KOPT-K1 (cell line): ENCODE results near the gene MYOM3.

Source experiments
- H3K27ac ChIP-seq: fragments of 200-600 bp; sonication (generic); 2 replicates; pipeline ENCODE4 v1.5.1; 2016; ENCODE audit warnings: antibody characterized with exemption, mild to moderate bottlenecking, low read depth, low read length; ENCODE audit not compliant: poor library complexity, severe bottlenecking
- H3K36me3 ChIP-seq: fragments of 200-600 bp; sonication (generic); 2 replicates; pipeline ENCODE4 v1.5.1; 2017; ENCODE audit warnings: antibody characterized with exemption, mild to moderate bottlenecking, low read length, moderate library complexity; ENCODE audit not compliant: insufficient read depth
- H3K9me3 ChIP-seq: fragments of 200-600 bp; sonication (generic); 2 replicates; pipeline ENCODE4 v1.5.1; 2017; ENCODE audit warnings: antibody characterized with exemption, low read length, mild to moderate bottlenecking; ENCODE audit not compliant: insufficient read depth, poor library complexity, severe bottlenecking

Gene MYOM3

GRCh38 chr1:24126018-24126671 lies 14.2 kb upstream of the MYOM3 start:
- no peak overlapping the region for H3K27ac ChIP-seq
- H3K36me3 ChIP-seq, result no peaks in the 10 kb centered on the region
- peaks cover 13% of the 10 kb centered on the region for H3K9me3 ChIP-seq

GRCh38 chr1:24125456-24125855 lies 13.5 kb upstream of the MYOM3 start:
- Histone ChIP-seq H3K36me3 (no peaks in the 10 kb centered on the region), H3K9me3 (peaks cover 9% of the 10 kb centered on the region), H3K27ac (no peak overlapping the region)

- peaks cover 4% of the 10 kb centered on the region for H3K9me3 ChIP-seq
Observed at GRCh38 chr1:24124980-24125379, 13.0 kb upstream of the MYOM3 start.

GRCh38 chr1:24123611-24124010 lies 11.7 kb upstream of the MYOM3 start:
- no peaks in the 10 kb centered on the region for H3K9me3 ChIP-seq
- H3K27ac ChIP-seq, result no peak overlapping the region
- no peaks in the 10 kb centered on the region for H3K36me3 ChIP-seq

More at GRCh38 chr1:24124980-24125379, 13.0 kb upstream of the MYOM3 start:
- Histone ChIP-seq H3K36me3 (no peaks in the 10 kb centered on the region), H3K27ac (no peak overlapping the region)

DNA sequence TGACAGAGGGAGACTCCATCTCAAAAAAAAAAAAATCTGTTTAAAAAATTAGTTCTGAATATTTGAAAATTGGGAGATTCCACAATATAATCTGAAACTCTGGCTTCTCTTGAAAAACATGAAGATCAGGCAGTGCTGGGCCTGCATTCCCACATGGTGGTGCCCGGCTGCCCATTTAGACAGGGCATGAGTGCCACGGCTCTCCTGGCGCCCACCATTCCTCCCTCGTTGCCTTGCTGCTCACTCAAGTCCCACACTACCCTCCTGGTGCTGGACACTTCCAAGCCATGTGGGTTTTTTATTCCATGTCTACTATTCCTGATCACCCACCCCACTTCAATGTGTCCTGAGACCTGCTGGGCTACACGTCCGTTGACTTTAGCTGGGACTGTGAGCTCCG lies 10.8 kb upstream of the MYOM3 start:
- no peaks in the 10 kb centered on the region for H3K9me3 ChIP-seq
- no peaks in the 10 kb centered on the region for H3K36me3 ChIP-seq
- H3K27ac ChIP-seq, result no peak overlapping the region

- no peak overlapping the region for H3K27ac ChIP-seq
- H3K9me3 ChIP-seq, result no peaks in the 10 kb centered on the region
- H3K36me3 ChIP-seq, result no peaks in the 10 kb centered on the region
Observed at GRCh38 chr1:24121406-24121805, 9.5 kb upstream of the MYOM3 start.

GRCh38 chr1:24120965-24121364 lies 9.0 kb upstream of the MYOM3 start:
- Histone ChIP-seq H3K27ac (no peak overlapping the region), H3K36me3 (no peaks in the 10 kb centered on the region), H3K9me3 (no peaks in the 10 kb centered on the region)

DNA sequence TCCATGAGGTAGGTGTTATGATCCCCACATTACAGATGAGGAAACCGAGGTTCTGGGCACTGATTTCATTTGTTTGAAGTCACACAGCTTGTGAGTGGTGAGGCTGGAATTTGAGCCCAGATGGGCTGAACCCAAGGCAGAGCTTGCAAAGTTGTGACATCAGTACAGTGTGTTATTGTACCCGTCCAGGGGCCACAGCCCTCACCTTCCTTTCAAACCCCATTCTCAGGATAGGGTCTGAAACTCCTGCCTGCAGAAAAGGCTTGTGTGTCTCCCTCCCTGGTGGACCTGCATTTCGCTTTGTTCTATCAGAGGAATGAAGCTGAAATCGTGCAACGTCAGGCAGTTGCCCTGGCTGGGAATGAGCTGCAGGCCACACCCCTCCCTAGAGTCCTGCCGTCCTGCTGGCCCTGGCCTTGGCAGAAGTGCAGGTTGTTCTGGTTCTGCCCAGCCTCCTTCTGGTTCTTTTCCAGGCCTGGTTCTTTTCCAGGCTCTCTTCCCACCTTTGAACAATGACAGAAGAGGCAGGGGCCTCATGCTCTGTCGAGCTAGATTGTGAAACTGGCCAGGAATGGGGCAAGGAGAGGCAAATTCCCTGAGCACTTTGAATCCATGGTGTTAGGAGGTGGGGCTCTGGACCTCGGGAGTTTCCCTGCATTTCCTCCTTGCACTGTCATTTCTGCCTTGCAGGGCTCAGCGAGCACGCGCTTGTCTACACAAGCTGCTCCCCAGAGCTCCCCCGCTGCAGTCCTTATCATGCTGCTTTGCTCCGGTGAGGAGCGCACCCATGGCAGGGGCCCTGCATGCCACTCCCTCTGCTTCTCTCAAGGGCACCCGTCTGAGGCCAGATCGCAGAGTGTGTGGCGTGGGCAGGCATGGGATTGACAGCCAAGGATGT lies 8.2 kb upstream of the MYOM3 start:
- Histone ChIP-seq H3K27ac (no peak overlapping the region), H3K36me3 (no peaks in the 10 kb centered on the region), H3K9me3 (no peaks in the 10 kb centered on the region)

DNA sequence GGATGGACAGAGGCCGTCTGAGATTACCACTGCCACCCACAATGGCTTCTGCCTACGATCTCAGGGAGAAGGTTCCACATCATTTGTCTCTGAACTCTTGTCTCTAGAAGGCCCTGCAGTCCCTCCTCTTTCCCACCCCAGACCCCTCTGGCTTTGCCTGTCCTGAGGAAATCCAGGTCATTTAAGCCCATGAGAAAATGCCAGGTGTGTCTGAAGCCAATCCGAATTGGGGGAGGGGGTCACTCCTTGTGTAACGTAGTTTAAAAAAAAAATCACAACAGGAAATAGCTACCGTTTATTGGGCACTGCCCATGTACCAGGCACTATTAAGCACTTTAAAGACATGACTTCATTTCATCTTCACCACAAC lies 7.5 kb upstream of the MYOM3 start:
- Histone ChIP-seq H3K9me3 (no peaks in the 10 kb centered on the region), H3K27ac (no peak overlapping the region), H3K36me3 (no peaks in the 10 kb centered on the region)

DNA sequence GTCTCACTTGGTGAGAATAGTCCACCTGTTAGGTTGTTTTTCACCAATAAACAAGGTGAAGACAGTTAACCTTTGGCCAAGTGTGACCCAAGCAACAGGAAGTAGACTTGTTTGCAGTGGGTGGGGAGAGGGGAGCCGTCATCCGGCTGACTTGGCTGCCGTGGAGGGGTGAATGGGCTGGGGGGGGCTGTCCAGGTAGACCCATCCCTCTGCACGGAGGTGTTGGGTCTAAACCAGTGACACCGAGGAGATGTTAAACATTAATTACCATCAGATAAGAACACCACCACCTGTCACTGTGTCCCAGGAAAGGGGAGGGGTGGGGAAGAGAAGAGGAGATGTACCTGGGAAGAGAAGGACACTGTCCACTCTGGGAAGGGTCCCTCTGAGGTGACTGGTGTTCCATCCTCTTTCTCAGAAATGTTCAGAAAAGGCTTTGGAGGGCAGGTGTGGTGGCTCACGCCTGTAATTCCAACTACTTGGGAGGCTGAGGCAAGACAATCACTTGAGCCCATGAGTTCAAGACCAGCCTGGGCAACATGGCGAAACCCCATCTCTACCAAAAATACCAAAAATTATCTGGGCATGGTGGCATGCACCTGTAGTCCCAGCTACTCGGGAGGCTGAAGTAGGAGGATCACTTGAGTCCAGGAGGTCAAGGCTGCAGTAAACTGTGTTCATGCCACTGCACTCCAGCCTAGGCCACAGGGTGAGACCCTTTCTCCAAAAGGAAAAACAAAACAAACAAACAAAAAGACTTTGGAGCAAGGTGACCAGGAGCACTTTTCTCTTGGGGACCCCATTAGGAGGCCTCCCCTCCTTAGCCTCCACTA lies 6.7 kb upstream of the MYOM3 start:
- Histone ChIP-seq H3K27ac (no peak overlapping the region), H3K36me3 (no peaks in the 10 kb centered on the region), H3K9me3 (no peaks in the 10 kb centered on the region)

GRCh38 chr1:24117722-24118409 lies 5.9 kb upstream of the MYOM3 start:
- no peaks in the 10 kb centered on the region for H3K36me3 ChIP-seq
- no peaks in the 10 kb centered on the region for H3K9me3 ChIP-seq
- H3K27ac ChIP-seq, result no peak overlapping the region

GRCh38 chr1:24117132-24117531 lies 5.2 kb upstream of the MYOM3 start:
- no peak overlapping the region for H3K27ac ChIP-seq
- no peaks in the 10 kb centered on the region for H3K9me3 ChIP-seq
- no peaks in the 10 kb centered on the region for H3K36me3 ChIP-seq

GRCh38 chr1:24114753-24115152 lies 2.8 kb upstream of the MYOM3 start:
- H3K27ac ChIP-seq, result no peak overlapping the region
- no peaks in the 10 kb centered on the region for H3K36me3 ChIP-seq
- H3K9me3 ChIP-seq, result no peaks in the 10 kb centered on the region

GRCh38 chr1:24113641-24114033 lies 1.7 kb upstream of the MYOM3 start:
- Histone ChIP-seq H3K36me3 (no peaks in the 10 kb centered on the region), H3K9me3 (no peaks in the 10 kb centered on the region), H3K27ac (no peak overlapping the region)
